ENCODE data around the gene SYNPO2. TPM values are rescaled to one million over a fixed set of nuclear protein-coding genes. Genes with fewer than 3 reads are reported as not detected.

The SYNPO2 gene
- polyA plus RNA-seq, 1 experiment = 5.1 TPM

GRCh38 chr4:118894034-118894433 is 5.4 kb downstream of the SYNPO2 start:
- Histone ChIP-seq H3K4me3 (ENCODE audit: low read depth, low read length) (no peak overlapping the region), H3K9me3 (ENCODE audit: control insufficient read depth, insufficient read depth, low read length) (no peaks in the 10 kb centered on the region), H3K27me3 (ENCODE audit: control insufficient read depth, insufficient read depth, low read length) (no peaks in the 10 kb centered on the region), H3K27ac (ENCODE audit: low read depth, low read length) (no peak overlapping the region)
- CTCF ChIA-PET = interaction anchor here (1.0 to 1.2 kb wide), 2 partner anchors 10 to 122 kb away, joined by 3 to 5 read pairs; no protein-coding TSS in a partner anchor
- no peak for DNase-seq (ENCODE audit: low read depth, low spot score)
- TF ChIP-seq, protein P1, sequence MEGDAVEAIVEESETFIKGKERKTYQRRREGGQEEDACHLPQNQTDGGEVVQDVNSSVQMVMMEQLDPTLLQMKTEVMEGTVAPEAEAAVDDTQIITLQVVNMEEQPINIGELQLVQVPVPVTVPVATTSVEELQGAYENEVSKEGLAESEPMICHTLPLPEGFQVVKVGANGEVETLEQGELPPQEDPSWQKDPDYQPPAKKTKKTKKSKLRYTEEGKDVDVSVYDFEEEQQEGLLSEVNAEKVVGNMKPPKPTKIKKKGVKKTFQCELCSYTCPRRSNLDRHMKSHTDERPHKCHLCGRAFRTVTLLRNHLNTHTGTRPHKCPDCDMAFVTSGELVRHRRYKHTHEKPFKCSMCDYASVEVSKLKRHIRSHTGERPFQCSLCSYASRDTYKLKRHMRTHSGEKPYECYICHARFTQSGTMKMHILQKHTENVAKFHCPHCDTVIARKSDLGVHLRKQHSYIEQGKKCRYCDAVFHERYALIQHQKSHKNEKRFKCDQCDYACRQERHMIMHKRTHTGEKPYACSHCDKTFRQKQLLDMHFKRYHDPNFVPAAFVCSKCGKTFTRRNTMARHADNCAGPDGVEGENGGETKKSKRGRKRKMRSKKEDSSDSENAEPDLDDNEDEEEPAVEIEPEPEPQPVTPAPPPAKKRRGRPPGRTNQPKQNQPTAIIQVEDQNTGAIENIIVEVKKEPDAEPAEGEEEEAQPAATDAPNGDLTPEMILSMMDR (IDR thresholded peaks at IDR 0.05; ENCODE audit: low read depth, low read length) = no peak
- POLR2A ChIA-PET = no interaction called here

DNA sequence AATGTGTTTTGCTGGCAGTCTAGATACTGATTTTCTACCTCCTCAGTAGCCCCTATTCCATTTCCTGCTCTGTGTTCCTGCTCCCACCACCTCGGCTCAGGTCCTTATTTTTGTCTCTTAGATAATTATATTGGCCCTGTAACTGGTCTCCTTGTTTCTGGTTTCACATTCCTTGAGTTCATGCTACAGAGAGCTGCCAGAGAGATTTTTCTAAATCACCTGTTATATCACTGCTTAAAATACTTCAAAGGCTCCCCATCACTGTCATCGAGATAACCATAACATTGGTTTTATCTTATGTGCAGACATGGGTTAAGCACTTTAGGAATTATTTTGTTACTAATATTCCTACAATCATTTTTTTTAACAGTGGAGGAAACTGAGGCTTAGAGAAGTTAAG is 9.6 kb downstream of the SYNPO2 start:
- Histone ChIP-seq H3K9me3 (ENCODE audit: control insufficient read depth, insufficient read depth, low read length) (no peaks in the 10 kb centered on the region), H3K4me3 (ENCODE audit: low read depth, low read length) (no peak overlapping the region), H3K27me3 (ENCODE audit: control insufficient read depth, insufficient read depth, low read length) (no peaks in the 10 kb centered on the region), H3K27ac (ENCODE audit: low read depth, low read length) (no peak overlapping the region)
- DNase-seq (ENCODE audit: low read depth, low spot score) = no peak
- TF ChIP-seq, protein P1 (IDR thresholded peaks at IDR 0.05; ENCODE audit: low read depth, low read length) = no peak
- ChIA-PET POLR2A (no interaction called here), CTCF (interaction anchor here (1.2 kb wide), 2 partner anchors 8 to 214 kb away, joined by 3 read pairs; partner anchors contain the start of gene METTL14)

GRCh38 chr4:118898684-118899138 is 10.1 kb downstream of the SYNPO2 start:
- H3K27ac ChIP-seq (ENCODE audit: low read depth, low read length) = no peak overlapping the region
- ChIA-PET CTCF (interaction anchor here (1.2 kb wide), 2 partner anchors 8 to 214 kb away, joined by 3 read pairs; partner anchors contain the start of gene METTL14), POLR2A (no interaction called here)
- TF ChIP-seq, protein P1 (IDR thresholded peaks at IDR 0.05; ENCODE audit: low read depth, low read length) = no peak
- no peak overlapping the region for H3K4me3 ChIP-seq (ENCODE audit: low read depth, low read length)
- DNase-seq (ENCODE audit: low read depth, low spot score) = no peak
- H3K27me3 ChIP-seq (ENCODE audit: control insufficient read depth, insufficient read depth, low read length) = no peaks in the 10 kb centered on the region
- H3K9me3 ChIP-seq (ENCODE audit: control insufficient read depth, insufficient read depth, low read length) = no peaks in the 10 kb centered on the region

DNA sequence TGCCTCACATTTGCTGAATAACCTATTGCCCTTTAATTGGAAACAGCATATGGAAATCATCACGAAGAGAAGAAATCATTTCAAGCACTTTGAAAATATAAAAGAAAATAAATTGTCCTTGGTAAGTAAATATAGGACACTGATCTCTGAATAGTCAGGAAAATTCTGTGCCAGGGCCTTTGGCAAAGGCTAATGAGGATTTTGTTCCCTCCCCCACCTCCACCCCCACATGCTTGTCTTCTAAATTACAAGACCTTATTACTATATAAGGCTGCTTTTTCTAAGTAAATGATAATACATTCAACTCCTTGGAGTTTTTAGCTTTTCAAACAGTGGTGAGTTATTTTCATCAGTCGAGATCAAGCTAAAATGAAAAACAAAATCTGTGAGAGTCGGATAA is 15.8 kb downstream of the SYNPO2 start:
- Histone ChIP-seq H3K27me3 (ENCODE audit: control insufficient read depth, insufficient read depth, low read length) (no peaks in the 10 kb centered on the region), H3K27ac (ENCODE audit: low read depth, low read length) (no peak overlapping the region), H3K9me3 (ENCODE audit: control insufficient read depth, insufficient read depth, low read length) (no peaks in the 10 kb centered on the region), H3K4me3 (ENCODE audit: low read depth, low read length) (no peak overlapping the region)
- TF ChIP-seq, protein P1 (IDR thresholded peaks at IDR 0.05; ENCODE audit: low read depth, low read length) = no peak
- ChIA-PET CTCF (no interaction called here), POLR2A (no interaction called here)
- DNase-seq (ENCODE audit: low read depth, low spot score) = no peak

DNA sequence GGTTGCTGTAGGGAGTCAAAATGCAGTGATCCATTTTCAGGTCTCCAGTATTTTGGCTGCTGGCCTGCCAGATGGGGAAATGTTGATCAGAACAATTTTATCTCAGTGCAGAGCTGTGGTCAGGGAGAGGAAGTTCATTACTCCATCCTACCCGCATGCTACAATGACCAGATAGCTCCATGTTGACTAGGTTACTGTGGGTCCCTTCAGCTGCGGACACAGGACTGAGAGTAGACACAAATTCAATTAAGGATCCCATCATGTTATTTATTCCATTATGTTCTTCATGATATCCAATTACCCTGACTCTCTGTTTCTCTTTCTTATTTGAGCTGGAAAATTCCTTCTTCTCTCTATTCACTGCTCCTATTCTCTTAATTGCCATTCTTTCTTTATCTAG is 16.3 kb downstream of the SYNPO2 start:
- Histone ChIP-seq H3K27ac (ENCODE audit: low read depth, low read length) (no peak overlapping the region), H3K27me3 (ENCODE audit: control insufficient read depth, insufficient read depth, low read length) (no peaks in the 10 kb centered on the region), H3K9me3 (ENCODE audit: control insufficient read depth, insufficient read depth, low read length) (no peaks in the 10 kb centered on the region), H3K4me3 (ENCODE audit: low read depth, low read length) (no peak overlapping the region)
- ChIA-PET POLR2A (interaction anchor here (0.6 kb wide), 1 partner anchor 172 kb away, joined by 4 read pairs; no protein-coding TSS in a partner anchor), CTCF (interaction anchor here (0.8 to 1.3 kb wide), 3 partner anchors 21 to 152 kb away, joined by 3 to 4 read pairs (median 3); no protein-coding TSS in a partner anchor)
- DNase-seq (ENCODE audit: low read depth, low spot score) = no peak
- TF ChIP-seq, protein P1 (IDR thresholded peaks at IDR 0.05; ENCODE audit: low read depth, low read length) = no peak

All from AG04450 (cell line).